Esophagus squamous epithelium (tissue), 5 donors: Measurements from ENCODE around the gene SLC4A4. TPM values are rescaled to one million over a fixed set of nuclear protein-coding genes. Genes with fewer than 3 reads are reported as not detected.
"Not testable (repeated sequence)": the region's sequence is repeated elsewhere in the genome, so short reads cannot be mapped to it uniquely, and the experiment has no call there.

Experiments
- DNase-seq: peaks from one replicate; lab custom pipeline; 2025; lab: John Stamatoyannopoulos, UW
- H3K27ac ChIP-seq, 4 donors: fragments of 200-600 bp; sonication (generic); one replicate each; pipeline ENCODE4 v1.5.1; 2016 to 2019; ENCODE audit warnings: mild to moderate bottlenecking in 1 of 4
- H3K27me3 ChIP-seq, 4 donors: fragments of 200-600 bp; sonication (generic); 1 replicate in 3 of 4; 2 replicates in 1 of 4; pipeline versions ENCODE4 v1.5.1 to v1.6.0; 2017 to 2021; ENCODE audit warnings: antibody characterized with exemption in 1 of 4
- H3K36me3 ChIP-seq, 3 donors: fragments of 200-600 bp; sonication (generic); one replicate each; pipeline ENCODE4 v1.5.1; 2016 to 2019
- H3K4me1 ChIP-seq, 3 donors: fragments of 200-600 bp; sonication (generic); one replicate each; pipeline ENCODE4 v1.5.1; 2017 to 2019
- H3K4me3 ChIP-seq, 4 donors: fragments of 200-600 bp; sonication (generic); 1 replicate in 3 of 4; 2 replicates in 1 of 4; pipeline ENCODE4 v1.5.1; 2016 to 2019; ENCODE audit warnings: mild to moderate bottlenecking in 2 of 4, moderate library complexity in 1 of 4
- H3K9me3 ChIP-seq, 3 donors: fragments of 200-600 bp; sonication (generic); one replicate each; pipeline ENCODE4 v1.5.1; 2016 to 2019
- CTCF ChIP-seq, 6 experiments: fragments of 450-650 bp in 4 of 6; fragments of 200-600 bp in 2 of 6; sonication (generic) in 2 of 6; IDR thresholded peaks; one replicate each; pipeline ENCODE4 v1.5.1; 2016 to 2019; ENCODE audit warnings: antibody characterized with exemption in 6 of 6, mild to moderate bottlenecking in 4 of 6, moderate library complexity in 4 of 6
- POLR2A ChIP-seq, 4 donors: fragments of 450-650 bp; IDR thresholded peaks; one replicate each; pipeline ENCODE4 v1.6.1; 2017; ENCODE audit warnings: antibody characterized with exemption in 4 of 4, mild to moderate bottlenecking in 4 of 4, moderate library complexity in 3 of 4
- WGBS, 2 donors: methylation state at CpG; one replicate each; pipeline ENCODE4 v1.1.5; 2018; 5-methylcytosine and 5-hydroxymethylcytosine counted together
- intact Hi-C: fragments of 100-400 bp; cut with DNase I; formaldehyde crosslinking; loops from one replicate; pipeline ENCODE4 v1.15.0; 2022
- total RNA-seq, 4 donors: library from RNA; depleted of rRNA; stranded (reverse); fragments of >200 nt; gene quantifications; one replicate each; pipeline ENCODE4 v1.1.0, GENCODE V29; 2016
- donor health status: DM: yes; HTN: yes; CAD: no.

The SLC4A4 gene
- total RNA-seq, 4 donors from 2014 or later, result 0.48 to 2.1 (median 1.1) TPM

- no peaks in the 10 kb centered on the region for H3K27me3 ChIP-seq
- TF ChIP-seq POLR2A (IDR thresholded peaks at IDR 0.05), result no peak
- TF ChIP-seq CTCF (IDR thresholded peaks at IDR 0.05), result no peak
- 64 to 65% methylated on average over 1 of the region's 1 CpG for WGBS, 2 donors
- no peak overlapping the region for H3K27ac ChIP-seq
- H3K4me3 ChIP-seq, result no peak overlapping the region
- intact Hi-C loops, result no loop called here
- H3K9me3 ChIP-seq, result peaks cover 0 to 4% (median 0%) of the 10 kb centered on the region in 3 donors
- H3K36me3 ChIP-seq, result no peaks in the 10 kb centered on the region
- H3K4me1 ChIP-seq, result peaks cover 0 to 6% (median 0%) of the 10 kb centered on the region in 3 donors
- DNase-seq, result no peak
Observed at GRCh38 chr4:71404049-71404448, 65.2 kb downstream of the SLC4A4 start.

GRCh38 chr4:71405791-71406190, 67.0 kb downstream of the SLC4A4 start:
- Histone ChIP-seq H3K27me3 (no peaks in the 10 kb centered on the region), H3K36me3 (no peaks in the 10 kb centered on the region), H3K4me1 (peaks cover 0 to 6% (median 0%) of the 10 kb centered on the region in 3 donors), H3K9me3 (peaks cover 0 to 11% (median 0%) of the 10 kb centered on the region in 3 donors), H3K27ac (no peak overlapping the region), H3K4me3 (no peak overlapping the region)
- no peak for DNase-seq
- WGBS, 2 donors, result 76 to 84% methylated on average over 2 of the region's 2 CpGs
- no peak for TF ChIP-seq POLR2A (IDR thresholded peaks at IDR 0.05)
- TF ChIP-seq CTCF (IDR thresholded peaks at IDR 0.05), result no peak
- intact Hi-C loops, result no loop called here

GRCh38 chr4:71406459-71406963, 67.7 kb downstream of the SLC4A4 start:
- 78 to 100% methylated on average over 1 of the region's 1 CpG for WGBS, 2 donors
- no peaks in the 10 kb centered on the region for H3K27me3 ChIP-seq
- H3K36me3 ChIP-seq, result no peaks in the 10 kb centered on the region
- peaks cover 0 to 11% (median 0%) of the 10 kb centered on the region in 3 donors for H3K9me3 ChIP-seq
- DNase-seq, result no peak
- no peak overlapping the region for H3K4me3 ChIP-seq
- H3K4me1 ChIP-seq, result peaks cover 0 to 6% (median 0%) of the 10 kb centered on the region in 3 donors
- TF ChIP-seq POLR2A (IDR thresholded peaks at IDR 0.05) (no peak), CTCF (IDR thresholded peaks at IDR 0.05) (no peak)
- intact Hi-C loops, result no loop called here
- no peak overlapping the region for H3K27ac ChIP-seq

GRCh38 chr4:71408961-71409360, 70.1 kb downstream of the SLC4A4 start:
- intact Hi-C loops, H3K27me3 ChIP-seq, DNase-seq, H3K27ac ChIP-seq, H3K4me1 ChIP-seq, H3K4me3 ChIP-seq, H3K36me3 ChIP-seq: not testable (repeated sequence)
- H3K9me3 ChIP-seq, result peaks cover 0 to 11% (median 0%) of the 10 kb centered on the region in 3 donors

GRCh38 chr4:71411981-71412380, 73.2 kb downstream of the SLC4A4 start:
- Histone ChIP-seq H3K4me1 (no peaks in the 10 kb centered on the region), H3K36me3 (no peaks in the 10 kb centered on the region), H3K27ac (no peak overlapping the region), H3K27me3 (no peaks in the 10 kb centered on the region), H3K9me3 (peaks cover 0 to 11% (median 0%) of the 10 kb centered on the region in 3 donors), H3K4me3 (no peak overlapping the region)
- DNase-seq, result no peak
- WGBS, 2 donors, result 41 to 52% methylated on average over 2 of the region's 2 CpGs
- intact Hi-C loops, result no loop called here
- TF ChIP-seq CTCF (IDR thresholded peaks at IDR 0.05), result no peak
- TF ChIP-seq POLR2A (IDR thresholded peaks at IDR 0.05), result no peak

- Histone ChIP-seq H3K9me3 (no peaks in the 10 kb centered on the region), H3K4me1 (no peaks in the 10 kb centered on the region), H3K36me3 (no peaks in the 10 kb centered on the region), H3K27ac (no peak overlapping the region), H3K4me3 (no peak overlapping the region), H3K27me3 (no peaks in the 10 kb centered on the region)
- TF ChIP-seq CTCF (IDR thresholded peaks at IDR 0.05), result no peak
- TF ChIP-seq POLR2A (IDR thresholded peaks at IDR 0.05), result no peak
- DNase-seq, result no peak
- intact Hi-C loops, result no loop called here
- 71 to 76% methylated on average over 2 of the region's 2 CpGs for WGBS, 2 donors
Observed at GRCh38 chr4:71415491-71415890, 76.7 kb downstream of the SLC4A4 start.
